Breast epithelium (tissue), 3 donors: ENCODE results near the gene ANTXR2.

Source experiments
- CTCF ChIP-seq, 3 donors: fragments of 450-650 bp; IDR thresholded peaks; one replicate each; pipeline ENCODE4 v1.5.1; 2016 to 2017; ENCODE audit warnings: antibody characterized with exemption in 3 of 3, mild to moderate bottlenecking in 3 of 3, moderate library complexity in 3 of 3
- POLR2A ChIP-seq: fragments of 450-650 bp; IDR thresholded peaks from one replicate; pipeline ENCODE4 v1.6.1; 2016; ENCODE audit warnings: antibody characterized with exemption, mild to moderate bottlenecking, moderate library complexity
- POLR2AphosphoS5 ChIP-seq, 3 donors: sonication (generic); formaldehyde crosslinking; IDR thresholded peaks; one replicate each; pipeline ENCODE4 v1.6.1; 2017; ENCODE audit warnings: antibody characterized with exemption in 3 of 3

GRCh38 chr4:79959652-79960051 is 113.4 kb downstream of the ANTXR2 start:
- TF ChIP-seq CTCF (IDR thresholded peaks at IDR 0.05) = no peak
- no peak for TF ChIP-seq POLR2AphosphoS5 (IDR thresholded peaks at IDR 0.05)
- TF ChIP-seq POLR2A = no peak
